ENCODE measurements around the gene TMOD2.

DNA sequence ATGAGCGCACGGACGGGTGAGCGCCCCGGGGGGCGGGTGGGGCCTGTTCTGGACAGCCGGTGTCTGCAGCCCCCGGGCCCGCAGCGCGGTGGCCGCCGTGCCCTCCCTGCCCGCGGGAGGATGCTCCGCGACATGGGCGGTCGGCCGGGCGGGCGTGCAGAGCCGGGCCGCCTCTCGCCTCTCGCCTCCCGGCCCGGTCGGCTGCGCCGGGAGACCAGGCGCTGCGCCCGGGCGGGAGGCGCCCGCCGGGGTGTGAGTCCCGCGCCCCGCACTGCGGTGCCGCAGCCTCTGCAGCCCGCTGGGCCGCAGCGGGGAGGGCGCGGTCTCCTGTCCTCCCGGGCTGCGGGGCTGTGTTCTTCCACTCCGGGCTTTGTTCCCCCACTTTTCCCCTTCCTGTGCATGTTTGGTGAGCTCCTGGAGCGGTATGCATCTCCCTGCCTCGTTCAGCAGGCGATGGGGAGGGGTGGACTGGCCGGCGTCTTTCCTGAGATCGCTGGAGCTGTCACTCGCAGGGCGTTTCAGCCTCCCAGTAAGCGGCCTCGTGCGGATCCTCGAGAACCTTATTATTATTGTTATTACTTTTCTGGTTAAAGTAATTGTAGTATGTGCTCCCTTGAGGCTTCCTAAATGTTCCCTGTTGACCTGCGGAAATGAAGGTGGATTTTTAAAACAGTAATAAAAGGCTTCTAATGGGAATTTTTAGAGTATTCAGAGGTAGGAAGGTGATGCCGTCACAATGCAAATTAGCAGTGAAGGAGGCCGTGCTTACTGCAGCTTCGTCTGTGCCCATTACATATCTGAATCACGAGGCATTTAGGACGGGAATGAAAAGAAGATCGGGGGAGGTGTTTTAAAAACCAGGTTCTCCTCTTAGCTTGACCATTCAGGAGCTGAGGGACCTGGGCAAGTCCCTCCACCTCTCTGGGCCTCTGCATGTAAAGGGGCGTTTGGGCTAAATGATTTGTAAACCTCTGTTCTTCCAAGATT is 593 bp downstream of the TMOD2 start:
- TF ChIP-seq, protein P1, sequence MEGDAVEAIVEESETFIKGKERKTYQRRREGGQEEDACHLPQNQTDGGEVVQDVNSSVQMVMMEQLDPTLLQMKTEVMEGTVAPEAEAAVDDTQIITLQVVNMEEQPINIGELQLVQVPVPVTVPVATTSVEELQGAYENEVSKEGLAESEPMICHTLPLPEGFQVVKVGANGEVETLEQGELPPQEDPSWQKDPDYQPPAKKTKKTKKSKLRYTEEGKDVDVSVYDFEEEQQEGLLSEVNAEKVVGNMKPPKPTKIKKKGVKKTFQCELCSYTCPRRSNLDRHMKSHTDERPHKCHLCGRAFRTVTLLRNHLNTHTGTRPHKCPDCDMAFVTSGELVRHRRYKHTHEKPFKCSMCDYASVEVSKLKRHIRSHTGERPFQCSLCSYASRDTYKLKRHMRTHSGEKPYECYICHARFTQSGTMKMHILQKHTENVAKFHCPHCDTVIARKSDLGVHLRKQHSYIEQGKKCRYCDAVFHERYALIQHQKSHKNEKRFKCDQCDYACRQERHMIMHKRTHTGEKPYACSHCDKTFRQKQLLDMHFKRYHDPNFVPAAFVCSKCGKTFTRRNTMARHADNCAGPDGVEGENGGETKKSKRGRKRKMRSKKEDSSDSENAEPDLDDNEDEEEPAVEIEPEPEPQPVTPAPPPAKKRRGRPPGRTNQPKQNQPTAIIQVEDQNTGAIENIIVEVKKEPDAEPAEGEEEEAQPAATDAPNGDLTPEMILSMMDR (IDR thresholded peaks at IDR 0.05 in 4 of 5, conservative IDR thresholded peaks at IDR 0.05 in 1 of 5): no peak
- no peak for TF ChIP-seq POLR2A (IDR thresholded peaks at IDR 0.05)
